Thyroid gland (tissue), 4 donors: ENCODE results near the gene MYT1.

Experiments used
- POLR2A ChIP-seq, 2 donors: fragments of 450-650 bp; IDR thresholded peaks; one replicate each; pipeline ENCODE4 v1.6.1; 2017; ENCODE audit warnings: antibody characterized with exemption in 2 of 2, mild to moderate bottlenecking in 2 of 2, moderate library complexity in 1 of 2
- TF ChIP-seq, protein P1 (sequence below), 6 experiments: fragments of 200-600 bp in 3 of 6; fragments of 450-650 bp in 3 of 6; sonication (generic) in 3 of 6; IDR thresholded peaks; one replicate each; pipeline ENCODE4 v1.5.1; 2016 to 2019; ENCODE audit warnings: antibody characterized with exemption in 6 of 6, mild to moderate bottlenecking in 2 of 6, inconsistent platforms in 1 of 6, moderate library complexity in 1 of 6

DNA sequence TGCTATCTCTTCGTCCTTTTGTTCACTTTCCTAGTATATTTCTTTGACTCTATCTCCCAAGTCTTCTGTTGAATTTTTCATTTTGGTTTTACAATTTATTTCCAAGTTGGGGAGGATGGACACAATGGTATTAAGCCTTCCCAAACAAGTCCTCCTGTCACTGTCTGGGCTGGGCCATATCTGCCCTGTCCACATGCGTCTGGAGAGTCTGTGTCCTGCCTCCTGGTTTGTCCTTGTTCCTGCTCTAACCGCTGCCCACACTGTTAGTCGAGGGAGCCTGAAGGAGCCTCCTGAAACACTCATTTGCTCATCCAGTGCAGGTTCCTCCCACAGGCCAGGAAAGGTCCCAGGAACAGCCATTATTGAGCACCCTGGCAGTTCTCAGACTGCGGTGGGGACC lies 17.1 kb downstream of the MYT1 start:
- TF ChIP-seq, protein P1, sequence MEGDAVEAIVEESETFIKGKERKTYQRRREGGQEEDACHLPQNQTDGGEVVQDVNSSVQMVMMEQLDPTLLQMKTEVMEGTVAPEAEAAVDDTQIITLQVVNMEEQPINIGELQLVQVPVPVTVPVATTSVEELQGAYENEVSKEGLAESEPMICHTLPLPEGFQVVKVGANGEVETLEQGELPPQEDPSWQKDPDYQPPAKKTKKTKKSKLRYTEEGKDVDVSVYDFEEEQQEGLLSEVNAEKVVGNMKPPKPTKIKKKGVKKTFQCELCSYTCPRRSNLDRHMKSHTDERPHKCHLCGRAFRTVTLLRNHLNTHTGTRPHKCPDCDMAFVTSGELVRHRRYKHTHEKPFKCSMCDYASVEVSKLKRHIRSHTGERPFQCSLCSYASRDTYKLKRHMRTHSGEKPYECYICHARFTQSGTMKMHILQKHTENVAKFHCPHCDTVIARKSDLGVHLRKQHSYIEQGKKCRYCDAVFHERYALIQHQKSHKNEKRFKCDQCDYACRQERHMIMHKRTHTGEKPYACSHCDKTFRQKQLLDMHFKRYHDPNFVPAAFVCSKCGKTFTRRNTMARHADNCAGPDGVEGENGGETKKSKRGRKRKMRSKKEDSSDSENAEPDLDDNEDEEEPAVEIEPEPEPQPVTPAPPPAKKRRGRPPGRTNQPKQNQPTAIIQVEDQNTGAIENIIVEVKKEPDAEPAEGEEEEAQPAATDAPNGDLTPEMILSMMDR (IDR thresholded peaks at IDR 0.05), result no peak
- no peak for TF ChIP-seq POLR2A (IDR thresholded peaks at IDR 0.05)
